GM21529 (cell line): ENCODE data around the gene EPS15.

Experiments used
- ATAC-seq: cut with Tn5 transposase; IDR thresholded peaks from one replicate; pipeline ENCODE4 v1.9.1; 2021; ENCODE audit not compliant: unreplicated experiment

EPS15 gene

GRCh38 chr1:51322417-51323101 lies 196.5 kb downstream of the EPS15 start:
- no peak for ATAC-seq

GRCh38 chr1:51321924-51322280 lies 197.2 kb downstream of the EPS15 start:
- no peak for ATAC-seq

DNA sequence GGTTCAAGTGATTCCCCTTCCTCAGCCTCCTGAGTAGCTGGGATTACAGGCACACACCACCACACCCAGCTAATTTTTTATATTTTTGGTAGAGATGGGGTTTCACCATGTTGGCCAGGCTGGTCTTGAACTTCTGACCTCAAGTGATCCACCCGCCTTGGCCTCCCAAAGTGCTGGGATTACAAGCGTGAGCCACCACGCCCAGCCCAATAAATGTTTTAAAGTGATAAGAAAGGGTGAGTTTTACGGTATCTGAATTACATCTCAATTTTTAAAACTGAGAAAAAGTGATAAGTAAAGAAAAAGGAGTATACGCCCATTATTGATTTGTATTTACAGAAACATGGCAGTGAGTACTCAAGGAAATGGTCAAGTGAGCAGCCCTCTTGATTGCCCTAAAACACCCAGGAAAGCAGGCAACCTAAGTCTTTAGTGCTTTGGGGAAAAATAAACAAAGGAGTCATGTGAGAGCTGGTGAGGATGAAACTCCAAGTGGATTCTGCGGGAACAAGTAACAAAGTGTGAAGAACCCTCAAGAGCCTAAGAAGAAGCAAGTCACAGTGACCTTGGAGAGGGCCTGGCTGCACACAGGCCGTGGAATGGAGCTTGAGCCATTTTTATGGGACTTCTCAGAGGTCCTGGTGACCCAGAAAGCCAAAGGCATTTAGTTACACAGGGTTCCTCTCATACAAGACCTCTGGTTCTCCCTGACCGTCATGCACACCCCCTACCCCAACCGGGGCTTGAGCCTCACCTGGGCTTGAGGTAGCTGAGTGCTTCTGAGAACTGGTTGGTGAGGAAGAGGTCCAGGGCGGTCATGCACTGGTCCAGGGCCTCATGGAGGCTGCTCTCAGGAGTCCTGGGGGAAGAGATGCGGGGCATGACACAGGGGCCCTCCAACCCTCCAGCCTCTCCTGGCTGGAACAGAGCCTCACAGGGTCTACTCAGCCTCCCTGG lies 197.8 kb downstream of the EPS15 start:
- no peak for ATAC-seq

DNA sequence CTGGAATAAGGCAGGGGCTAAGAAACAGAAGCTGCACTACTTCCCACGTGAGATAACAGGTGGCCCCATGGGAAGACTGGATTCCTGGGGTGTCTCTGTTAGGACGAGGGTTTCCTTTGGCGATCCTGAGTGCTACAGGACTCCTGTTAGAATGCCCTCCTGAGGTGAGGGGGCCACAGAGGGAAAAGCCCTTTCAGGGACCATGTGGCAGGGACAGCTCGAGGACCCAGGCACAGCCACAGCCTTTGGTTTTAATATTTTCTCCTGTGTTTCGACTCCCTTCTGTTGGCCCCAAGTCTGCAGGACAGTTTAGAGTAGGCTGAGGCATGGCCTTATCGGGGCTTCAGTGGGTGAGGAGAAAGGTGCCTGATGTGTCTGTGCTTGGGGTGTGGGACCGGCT lies 201.3 kb downstream of the EPS15 start:
- ATAC-seq: no peak

DNA sequence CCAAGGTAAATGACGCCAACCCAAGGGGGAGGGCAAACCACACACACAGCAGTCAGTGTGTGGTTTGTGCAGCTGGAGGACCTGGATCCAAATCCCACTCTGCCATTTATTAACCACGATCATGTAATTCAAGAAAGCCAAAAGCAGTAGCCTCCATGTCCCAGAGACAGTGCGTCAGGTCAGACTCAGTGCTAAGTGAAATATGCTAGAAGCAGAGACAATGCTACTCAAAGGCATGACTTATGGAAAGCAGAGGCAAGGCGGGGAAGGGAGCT lies 202.3 kb downstream of the EPS15 start:
- ATAC-seq: no peak

- no peak for ATAC-seq
These were observed 202.8 kb downstream of the EPS15 start for GRCh38 chr1:51316113-51316845.

GRCh38 chr1:51314974-51315373 lies 204.1 kb downstream of the EPS15 start:
- ATAC-seq: no peak

- no peak for ATAC-seq
These were observed 204.9 kb downstream of the EPS15 start for GRCh38 chr1:51313961-51314777.

- ATAC-seq: no peak
These were observed 205.7 kb downstream of the EPS15 start for GRCh38 chr1:51313268-51313852.

- no peak for ATAC-seq
These were observed 206.3 kb downstream of the EPS15 start for GRCh38 chr1:51312718-51313117.

DNA sequence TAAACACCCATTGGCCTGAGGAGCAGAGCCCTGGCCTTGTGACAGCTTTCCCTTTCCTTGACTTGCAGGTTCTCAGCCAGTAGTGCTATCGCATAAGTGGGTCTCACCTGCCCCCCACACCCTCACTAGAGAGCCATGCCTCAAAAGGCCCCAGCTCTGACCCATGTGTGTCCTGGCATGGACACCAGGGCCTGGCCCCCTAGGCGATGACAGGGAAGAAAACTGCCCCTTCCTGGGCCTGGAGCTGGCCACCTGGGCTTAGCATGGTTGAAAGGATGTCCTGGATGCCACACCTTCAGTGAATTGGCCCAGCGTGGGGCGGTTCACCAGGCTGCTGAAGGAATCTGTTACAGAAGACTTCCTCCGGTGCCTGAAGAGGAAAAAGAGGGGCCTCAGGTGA lies 207.2 kb downstream of the EPS15 start:
- ATAC-seq: no peak

GRCh38 chr1:51310871-51311613 lies 208.0 kb downstream of the EPS15 start:
- no peak for ATAC-seq

- ATAC-seq: no peak
These were observed 209.8 kb downstream of the EPS15 start for GRCh38 chr1:51309291-51309690.

GRCh38 chr1:51308636-51309035 lies 210.4 kb downstream of the EPS15 start:
- ATAC-seq: no peak

DNA sequence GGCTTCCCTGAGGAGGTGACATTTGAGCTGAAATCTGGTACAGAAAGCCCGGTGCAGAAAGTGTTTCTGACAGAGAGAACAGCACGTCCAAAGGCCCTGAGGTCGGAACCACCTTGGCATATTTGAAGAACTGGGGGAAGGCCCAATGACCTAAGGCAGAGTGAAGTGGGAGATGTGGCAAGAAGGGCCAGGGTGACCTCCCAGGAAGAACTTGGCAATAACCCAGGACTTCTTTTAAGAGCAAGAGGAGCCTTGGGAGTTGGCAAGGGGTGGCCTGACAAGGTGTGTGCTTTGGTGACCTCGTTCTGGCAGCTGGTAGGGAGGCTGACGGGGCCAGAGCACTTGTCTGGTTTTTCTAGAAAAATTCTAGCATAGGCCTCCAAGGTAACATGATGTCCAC lies 212.1 kb downstream of the EPS15 start:
- no peak for ATAC-seq

GRCh38 chr1:51305371-51305823 lies 213.7 kb downstream of the EPS15 start:
- no peak for ATAC-seq

GRCh38 chr1:51304360-51304759 lies 214.7 kb downstream of the EPS15 start:
- ATAC-seq: no peak
